ENCODE data around the gene GMPPB.
"Not testable (repeated sequence)": the region's sequence is repeated elsewhere in the genome, so short reads cannot be mapped to it uniquely, and the experiment has no call there.

The GMPPB gene

GRCh38 chr3:49700453-49701128, 23.2 kb downstream of the GMPPB start:
- Histone ChIP-seq H3K36me3 (ENCODE audit: insufficient read depth, low read length) (no peaks in the 10 kb centered on the region; the same call in 1 of the 2 replicates), H3K9me3 (ENCODE audit: control insufficient read depth, insufficient read depth, low read length) (no peaks in the 10 kb centered on the region), H3K9ac (ENCODE audit: low read depth, low read length) (no peak overlapping the region), H3K4me1 (ENCODE audit: insufficient read depth, low read length) (0 out of 2 replicates have a peak, but pooled peaks cover 5% of the 10 kb centered on the region)

- Histone ChIP-seq H3K36me3 (ENCODE audit: insufficient read depth, low read length) (no peaks in the 10 kb centered on the region; the same call in 1 of the 2 replicates), H3K4me1 (ENCODE audit: insufficient read depth, low read length) (0 out of 2 replicates have a peak, but pooled peaks cover 5% of the 10 kb centered on the region), H3K9me3 (ENCODE audit: control insufficient read depth, insufficient read depth, low read length) (no peaks in the 10 kb centered on the region), H3K9ac (ENCODE audit: low read depth, low read length) (no peak overlapping the region)
These were observed 23.7 kb downstream of the GMPPB start for GRCh38 chr3:49700014-49700413.

- H3K36me3 ChIP-seq (ENCODE audit: insufficient read depth, low read length): no peaks in the 10 kb centered on the region
- H3K9ac ChIP-seq (ENCODE audit: low read depth, low read length): no peak overlapping the region
- 0 out of 2 replicates have a peak, but pooled peaks cover 5% of the 10 kb centered on the region for H3K4me1 ChIP-seq (ENCODE audit: insufficient read depth, low read length)
- no peaks in the 10 kb centered on the region for H3K9me3 ChIP-seq (ENCODE audit: control insufficient read depth, insufficient read depth, low read length)
These were observed 24.3 kb downstream of the GMPPB start for GRCh38 chr3:49699281-49699979.

GRCh38 chr3:49695350-49696015, 28.3 kb downstream of the GMPPB start:
- H3K36me3 ChIP-seq (ENCODE audit: insufficient read depth, low read length); H3K4me1 ChIP-seq (ENCODE audit: insufficient read depth, low read length); H3K9me3 ChIP-seq (ENCODE audit: control insufficient read depth, insufficient read depth, low read length); H3K9ac ChIP-seq (ENCODE audit: low read depth, low read length): not testable (repeated sequence)

GRCh38 chr3:49694409-49695070, 29.2 kb downstream of the GMPPB start:
- not testable (repeated sequence) for H3K4me1 ChIP-seq (ENCODE audit: insufficient read depth, low read length); H3K36me3 ChIP-seq (ENCODE audit: insufficient read depth, low read length); H3K9me3 ChIP-seq (ENCODE audit: control insufficient read depth, insufficient read depth, low read length); H3K9ac ChIP-seq (ENCODE audit: low read depth, low read length)

- not testable (repeated sequence) for H3K9me3 ChIP-seq (ENCODE audit: control insufficient read depth, insufficient read depth, low read length); H3K36me3 ChIP-seq (ENCODE audit: insufficient read depth, low read length); H3K9ac ChIP-seq (ENCODE audit: low read depth, low read length); H3K4me1 ChIP-seq (ENCODE audit: insufficient read depth, low read length)
These were observed 32.3 kb downstream of the GMPPB start for GRCh38 chr3:49691481-49691880.

GRCh38 chr3:49690856-49691255, 32.9 kb downstream of the GMPPB start:
- H3K9me3 ChIP-seq (ENCODE audit: control insufficient read depth, insufficient read depth, low read length); H3K9ac ChIP-seq (ENCODE audit: low read depth, low read length); H3K4me1 ChIP-seq (ENCODE audit: insufficient read depth, low read length); H3K36me3 ChIP-seq (ENCODE audit: insufficient read depth, low read length): not testable (repeated sequence)

GRCh38 chr3:49689908-49690624, 33.7 kb downstream of the GMPPB start:
- peak overlapping the region; percentile 98 for H3K9ac ChIP-seq (ENCODE audit: low read depth, low read length)
- not testable (repeated sequence) for H3K4me1 ChIP-seq (ENCODE audit: insufficient read depth, low read length); H3K9me3 ChIP-seq (ENCODE audit: control insufficient read depth, insufficient read depth, low read length); H3K36me3 ChIP-seq (ENCODE audit: insufficient read depth, low read length)

- Histone ChIP-seq H3K4me1 (ENCODE audit: insufficient read depth, low read length) (no peaks in the 10 kb centered on the region), H3K9ac (ENCODE audit: low read depth, low read length) (peak within 1 kb of the TSS; percentile 98), H3K36me3 (ENCODE audit: insufficient read depth, low read length) (no peaks in the 10 kb centered on the region), H3K9me3 (ENCODE audit: control insufficient read depth, insufficient read depth, low read length) (no peaks in the 10 kb centered on the region)
These were observed 34.5 kb downstream of the GMPPB start, which contains the start of the genes MST1 and RNF123 for GRCh38 chr3:49689046-49689907. Gene MST1 (minus strand): TSS chr3:49689474. CDS start chr3:49688691, 783 bp downstream. Gene RNF123 (plus strand): TSS chr3:49689557. CDS start chr3:49691166, 1,609 bp downstream.

- peak overlapping the region; percentile 98; the same call in 1 of the 2 replicates for H3K9ac ChIP-seq (ENCODE audit: low read depth, low read length)
- not testable (repeated sequence) for H3K36me3 ChIP-seq (ENCODE audit: insufficient read depth, low read length); H3K4me1 ChIP-seq (ENCODE audit: insufficient read depth, low read length); H3K9me3 ChIP-seq (ENCODE audit: control insufficient read depth, insufficient read depth, low read length)
These were observed 35.3 kb downstream of the GMPPB start for GRCh38 chr3:49688338-49689045.

- H3K9me3 ChIP-seq (ENCODE audit: control insufficient read depth, insufficient read depth, low read length); H3K4me1 ChIP-seq (ENCODE audit: insufficient read depth, low read length); H3K36me3 ChIP-seq (ENCODE audit: insufficient read depth, low read length): not testable (repeated sequence)
- H3K9ac ChIP-seq (ENCODE audit: low read depth, low read length): peak overlapping the region; percentile 51; the same call in 1 of the 2 replicates
These were observed 36.3 kb downstream of the GMPPB start for GRCh38 chr3:49687424-49687795.

- H3K4me1 ChIP-seq (ENCODE audit: insufficient read depth, low read length); H3K36me3 ChIP-seq (ENCODE audit: insufficient read depth, low read length); H3K9me3 ChIP-seq (ENCODE audit: control insufficient read depth, insufficient read depth, low read length): not testable (repeated sequence)
- H3K9ac ChIP-seq (ENCODE audit: low read depth, low read length): peak overlapping the region; percentile 51
These were observed 36.9 kb downstream of the GMPPB start for GRCh38 chr3:49686769-49687423.
